Measurements from ENCODE around the gene SPATA13.

SPATA13 gene

DNA sequence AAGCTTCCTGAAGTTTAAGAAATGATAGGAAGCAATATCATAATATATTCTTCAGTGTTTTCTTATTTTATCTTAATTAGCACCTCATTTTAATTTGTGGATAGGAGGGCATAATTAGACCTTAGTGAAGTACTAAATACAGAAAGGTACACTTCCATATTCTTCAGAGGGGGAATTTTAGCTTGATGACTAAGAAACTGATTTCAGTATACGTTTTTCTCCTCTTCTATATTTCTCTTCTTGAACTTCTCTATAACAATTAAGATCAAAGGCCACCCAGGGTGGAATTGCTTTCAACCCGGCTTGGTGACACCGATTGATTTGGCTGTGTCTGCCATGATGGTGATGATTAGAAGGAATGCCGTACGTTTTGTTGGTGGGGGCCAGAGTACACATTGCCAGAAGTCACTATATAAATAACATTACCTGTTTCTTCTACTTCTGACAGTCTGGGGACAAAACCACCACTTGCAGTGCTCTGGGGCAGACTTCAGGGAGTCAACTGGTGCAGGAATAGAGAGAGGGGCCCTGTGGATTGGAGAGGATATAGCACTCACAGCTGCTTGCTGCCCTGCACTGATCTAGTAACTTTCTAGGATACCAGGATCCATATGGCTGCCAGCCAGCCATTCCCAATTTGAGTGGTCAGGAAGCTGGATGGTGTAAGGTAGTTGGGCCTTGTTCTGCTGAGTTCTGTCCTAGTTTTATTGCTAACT lies 73.8 kb downstream of the SPATA13 start:
- Histone ChIP-seq H3K36me3 (ENCODE audit: insufficient read depth, low read length) (no peaks in the 10 kb centered on the region; the same call in 1 of the 2 replicates), H3K4me1 (ENCODE audit: insufficient read depth, low read length) (peaks cover 7% of the 10 kb centered on the region; the same call in 1 of the 2 replicates), H3K9ac (ENCODE audit: low read depth, low read length) (no peak overlapping the region), H3K9me3 (ENCODE audit: control insufficient read depth, insufficient read depth, low read length) (no peaks in the 10 kb centered on the region)

DNA sequence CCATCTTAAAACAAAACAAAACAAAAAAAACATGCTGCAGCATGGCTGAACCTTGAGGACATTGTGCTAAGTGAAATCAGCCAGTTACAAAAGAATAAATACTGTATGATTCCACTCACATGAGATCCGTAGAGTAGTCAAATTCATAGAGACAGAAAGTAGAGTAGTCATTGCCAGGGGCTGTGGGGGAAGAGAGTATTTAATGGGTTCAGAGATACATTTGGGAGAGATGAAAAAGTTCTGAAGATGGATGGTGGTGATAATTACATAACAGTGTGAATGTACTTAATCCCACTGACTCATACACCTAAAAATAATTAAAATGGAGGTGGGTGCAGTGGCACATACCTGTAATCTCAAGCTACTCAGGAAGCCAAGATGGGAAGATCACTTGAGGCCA lies 76.8 kb downstream of the SPATA13 start:
- H3K9ac ChIP-seq (ENCODE audit: low read depth, low read length) = no peak overlapping the region

DNA sequence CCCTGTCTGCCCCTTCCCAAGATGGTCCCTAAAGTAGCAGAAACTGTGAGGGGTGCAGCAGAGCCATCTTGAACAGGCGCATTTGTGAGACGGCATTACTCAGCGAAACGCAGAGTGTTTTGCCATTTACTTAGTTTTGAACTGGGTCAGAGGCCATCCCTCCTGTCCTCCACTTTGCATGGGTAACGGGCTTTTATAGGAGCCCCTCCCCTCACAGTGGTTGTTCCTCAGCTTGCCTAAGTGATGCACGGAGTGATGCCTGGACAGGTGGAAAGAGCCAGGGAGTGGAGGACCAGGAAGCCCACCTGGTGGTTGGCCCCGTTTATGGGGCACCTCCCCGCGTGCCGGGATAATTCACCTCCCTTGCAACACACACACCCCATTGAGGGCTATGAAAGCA lies 80.8 kb downstream of the SPATA13 start:
- no peaks in the 10 kb centered on the region for H3K9me3 ChIP-seq (ENCODE audit: control insufficient read depth, insufficient read depth, low read length)
- no peaks in the 10 kb centered on the region for H3K36me3 ChIP-seq (ENCODE audit: insufficient read depth, low read length)
- peaks cover 7% of the 10 kb centered on the region; the same call in 1 of the 2 replicates for H3K4me1 ChIP-seq (ENCODE audit: insufficient read depth, low read length)
- H3K9ac ChIP-seq (ENCODE audit: low read depth, low read length) = no peak overlapping the region

More for the DNA sequence above, 76.8 kb downstream of the SPATA13 start:
- Histone ChIP-seq H3K9me3 (ENCODE audit: control insufficient read depth, insufficient read depth, low read length) (no peaks in the 10 kb centered on the region), H3K36me3 (ENCODE audit: insufficient read depth, low read length) (no peaks in the 10 kb centered on the region; the same call in 1 of the 2 replicates), H3K4me1 (ENCODE audit: insufficient read depth, low read length) (peaks cover 11% of the 10 kb centered on the region; the same call in 1 of the 2 replicates)

DNA sequence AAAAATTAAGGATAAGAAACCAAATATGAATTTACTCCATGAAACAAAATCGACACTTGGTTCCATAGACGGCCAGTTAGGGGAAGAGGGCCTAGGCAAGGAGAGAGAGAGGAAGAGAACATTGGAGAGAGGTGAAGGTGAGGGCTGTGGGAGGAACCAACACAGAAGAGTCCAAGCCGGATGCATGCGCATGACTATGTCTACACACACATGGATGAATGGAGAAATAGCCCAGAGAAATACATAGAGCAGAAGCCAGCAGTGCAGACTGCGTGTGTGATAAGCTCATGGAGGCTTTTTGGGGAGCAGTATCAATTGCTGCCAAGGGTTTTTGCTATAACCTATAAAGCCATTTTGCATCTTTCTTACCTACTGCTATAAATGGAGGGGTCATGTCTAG lies 81.6 kb downstream of the SPATA13 start:
- H3K4me1 ChIP-seq (ENCODE audit: insufficient read depth, low read length) = peaks cover 7% of the 10 kb centered on the region; the same call in 1 of the 2 replicates
- no peaks in the 10 kb centered on the region for H3K36me3 ChIP-seq (ENCODE audit: insufficient read depth, low read length)
- no peak overlapping the region for H3K9ac ChIP-seq (ENCODE audit: low read depth, low read length)
- no peaks in the 10 kb centered on the region for H3K9me3 ChIP-seq (ENCODE audit: control insufficient read depth, insufficient read depth, low read length)

DNA sequence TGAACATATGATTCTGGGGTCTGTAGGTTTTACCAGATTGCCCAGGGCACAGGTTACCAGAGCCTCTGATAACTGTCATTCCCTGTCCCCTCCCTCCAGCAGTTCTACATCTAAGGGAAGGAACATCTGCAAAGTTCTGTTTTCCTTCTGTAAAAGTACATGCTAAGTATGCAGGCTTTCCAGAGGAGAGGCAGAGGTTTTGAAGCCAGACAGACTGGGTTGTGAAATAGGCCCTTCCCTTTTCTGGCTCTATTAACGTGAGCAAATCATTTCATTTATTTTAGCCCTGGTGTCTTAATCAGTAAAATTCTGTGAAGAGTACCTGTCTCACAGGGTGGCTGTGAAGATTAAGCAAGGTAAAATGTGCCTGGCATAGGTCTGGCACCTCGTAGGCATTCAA lies 82.8 kb downstream of the SPATA13 start:
- Histone ChIP-seq H3K9me3 (ENCODE audit: control insufficient read depth, insufficient read depth, low read length) (no peaks in the 10 kb centered on the region), H3K4me1 (ENCODE audit: insufficient read depth, low read length) (peaks cover 7% of the 10 kb centered on the region; the same call in 1 of the 2 replicates), H3K9ac (ENCODE audit: low read depth, low read length) (no peak overlapping the region), H3K36me3 (ENCODE audit: insufficient read depth, low read length) (no peaks in the 10 kb centered on the region)

DNA sequence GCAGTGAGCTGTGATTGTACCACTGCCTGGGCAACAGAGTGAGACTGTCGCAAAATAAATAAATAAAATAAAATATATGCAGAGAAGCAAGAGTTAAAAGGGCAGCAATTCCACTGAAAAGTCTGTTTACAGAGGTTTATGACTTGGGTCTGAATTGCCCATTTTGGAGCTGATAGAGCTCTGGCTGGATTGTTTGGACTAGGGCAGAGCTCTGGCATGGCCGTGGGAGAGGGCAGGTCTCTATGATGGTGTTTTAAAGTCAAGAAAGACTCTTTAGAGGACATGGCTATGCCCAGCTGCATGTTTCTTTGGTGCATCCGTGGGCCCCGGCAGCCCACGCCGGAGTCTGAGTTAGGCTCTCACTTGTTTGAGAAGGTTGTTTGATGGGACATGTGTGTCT lies 84.3 kb downstream of the SPATA13 start:
- Histone ChIP-seq H3K36me3 (ENCODE audit: insufficient read depth, low read length) (no peaks in the 10 kb centered on the region), H3K9ac (ENCODE audit: low read depth, low read length) (no peak overlapping the region), H3K9me3 (ENCODE audit: control insufficient read depth, insufficient read depth, low read length) (no peaks in the 10 kb centered on the region), H3K4me1 (ENCODE audit: insufficient read depth, low read length) (peaks cover 7% of the 10 kb centered on the region; the same call in 1 of the 2 replicates)

- no peak overlapping the region for H3K9ac ChIP-seq (ENCODE audit: low read depth, low read length)
- no peaks in the 10 kb centered on the region for H3K9me3 ChIP-seq (ENCODE audit: control insufficient read depth, insufficient read depth, low read length)
- peaks cover 2% of the 10 kb centered on the region; the same call in 1 of the 2 replicates for H3K36me3 ChIP-seq (ENCODE audit: insufficient read depth, low read length)
- no peaks in the 10 kb centered on the region for H3K4me1 ChIP-seq (ENCODE audit: insufficient read depth, low read length)
These were observed 86.5 kb downstream of the SPATA13 start for GRCh38 chr13:24247016-24247415.

- H3K36me3 ChIP-seq (ENCODE audit: insufficient read depth, low read length) = peaks cover 5% of the 10 kb centered on the region
- no peaks in the 10 kb centered on the region for H3K9me3 ChIP-seq (ENCODE audit: control insufficient read depth, insufficient read depth, low read length)
- no peaks in the 10 kb centered on the region for H3K4me1 ChIP-seq (ENCODE audit: insufficient read depth, low read length)
- H3K9ac ChIP-seq (ENCODE audit: low read depth, low read length) = no peak overlapping the region
These were observed 89.1 kb downstream of the SPATA13 start for GRCh38 chr13:24249624-24250023.

GRCh38 chr13:24250376-24251057 lies 90.0 kb downstream of the SPATA13 start:
- no peaks in the 10 kb centered on the region for H3K9me3 ChIP-seq (ENCODE audit: control insufficient read depth, insufficient read depth, low read length)
- H3K4me1 ChIP-seq (ENCODE audit: insufficient read depth, low read length) = no peaks in the 10 kb centered on the region
- H3K9ac ChIP-seq (ENCODE audit: low read depth, low read length) = no peak overlapping the region
- H3K36me3 ChIP-seq (ENCODE audit: insufficient read depth, low read length) = peaks cover 9% of the 10 kb centered on the region

- Histone ChIP-seq H3K9me3 (ENCODE audit: control insufficient read depth, insufficient read depth, low read length) (no peaks in the 10 kb centered on the region), H3K9ac (ENCODE audit: low read depth, low read length) (no peak overlapping the region), H3K4me1 (ENCODE audit: insufficient read depth, low read length) (no peaks in the 10 kb centered on the region), H3K36me3 (ENCODE audit: insufficient read depth, low read length) (peaks cover 12% of the 10 kb centered on the region)
These were observed 91.0 kb downstream of the SPATA13 start for GRCh38 chr13:24251525-24251924.

GRCh38 chr13:24252136-24252535 lies 91.6 kb downstream of the SPATA13 start:
- H3K4me1 ChIP-seq (ENCODE audit: insufficient read depth, low read length) = no peaks in the 10 kb centered on the region
- no peak overlapping the region for H3K9ac ChIP-seq (ENCODE audit: low read depth, low read length)
- no peaks in the 10 kb centered on the region for H3K9me3 ChIP-seq (ENCODE audit: control insufficient read depth, insufficient read depth, low read length)
- peaks cover 16% of the 10 kb centered on the region for H3K36me3 ChIP-seq (ENCODE audit: insufficient read depth, low read length)

GRCh38 chr13:24253520-24254145 lies 93.1 kb downstream of the SPATA13 start:
- no peaks in the 10 kb centered on the region for H3K4me1 ChIP-seq (ENCODE audit: insufficient read depth, low read length)
- no peaks in the 10 kb centered on the region for H3K9me3 ChIP-seq (ENCODE audit: control insufficient read depth, insufficient read depth, low read length)
- no peak overlapping the region for H3K9ac ChIP-seq (ENCODE audit: low read depth, low read length)
- H3K36me3 ChIP-seq (ENCODE audit: insufficient read depth, low read length) = peaks cover 16% of the 10 kb centered on the region

- Histone ChIP-seq H3K36me3 (ENCODE audit: insufficient read depth, low read length) (peaks cover 16% of the 10 kb centered on the region), H3K9me3 (ENCODE audit: control insufficient read depth, insufficient read depth, low read length) (no peaks in the 10 kb centered on the region), H3K9ac (ENCODE audit: low read depth, low read length) (no peak overlapping the region), H3K4me1 (ENCODE audit: insufficient read depth, low read length) (no peaks in the 10 kb centered on the region)
These were observed 93.8 kb downstream of the SPATA13 start for GRCh38 chr13:24254146-24254841.

DNA sequence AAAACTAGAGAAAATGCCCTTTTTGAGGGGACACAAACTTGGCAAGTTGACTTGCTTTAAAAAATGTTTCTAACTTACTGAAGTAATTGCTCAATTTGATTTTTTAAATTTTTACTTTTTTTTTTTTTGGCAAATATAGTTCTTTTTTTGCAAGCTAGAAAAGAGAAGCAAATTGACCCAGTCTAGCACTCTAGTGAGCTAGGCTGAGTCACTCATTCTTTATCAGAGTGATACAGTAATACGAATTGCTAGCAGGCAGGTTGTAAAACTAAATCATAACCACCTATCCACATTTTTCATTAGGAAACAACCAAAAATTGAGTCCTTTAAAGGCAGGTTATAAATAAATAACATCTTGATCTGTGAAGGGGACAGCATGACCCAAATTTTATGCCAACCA lies 97.0 kb downstream of the SPATA13 start:
- no peak overlapping the region for H3K9ac ChIP-seq (ENCODE audit: low read depth, low read length)

More for the DNA sequence above, 97.0 kb downstream of the SPATA13 start:
- Histone ChIP-seq H3K9me3 (ENCODE audit: control insufficient read depth, insufficient read depth, low read length) (no peaks in the 10 kb centered on the region), H3K36me3 (ENCODE audit: insufficient read depth, low read length) (peaks cover 11% of the 10 kb centered on the region), H3K4me1 (ENCODE audit: insufficient read depth, low read length) (no peaks in the 10 kb centered on the region)
